Spleen (tissue), 11 donors: ENCODE data around the gene KCND2. TPM values are rescaled to one million over a fixed set of nuclear protein-coding genes. Genes with fewer than 3 reads are reported as not detected.

Source experiments
- DNase-seq: peaks from one replicate; pipeline ENCODE4 v3.0.0-alpha.2; 2020
- H3K27ac ChIP-seq, 8 donors: fragments of 200-600 bp; sonication (generic) in 7 of 8; 1 replicate in 4 of 8; 2 replicates in 4 of 8; pipeline versions ENCODE4 v1.5.0 to v1.8.0; 2016 to 2021; ENCODE audit warnings: inconsistent platforms in 4 of 8, mild to moderate bottlenecking in 4 of 8, moderate library complexity in 1 of 8
- H3K27me3 ChIP-seq, 7 donors: fragments of 200-600 bp; sonication (generic) in 6 of 7; replicated peaks in 1 of 7; 1 replicate in 4 of 7; 2 replicates in 3 of 7; pipeline versions ENCODE4 v1.5.0 to v1.8.0; 2016 to 2021; ENCODE audit warnings: inconsistent platforms in 3 of 7, mild to moderate bottlenecking in 1 of 7
- H3K36me3 ChIP-seq, 6 donors: fragments of 200-600 bp; sonication (generic) in 5 of 6; 1 replicate in 4 of 6; 2 replicates in 2 of 6; pipeline versions ENCODE4 v1.5.0 to v1.8.0; 2016 to 2021; ENCODE audit warnings: inconsistent platforms in 2 of 6
- H3K4me1 ChIP-seq, 6 donors: fragments of 200-600 bp; sonication (generic) in 5 of 6; 1 replicate in 3 of 6; 2 replicates in 3 of 6; pipeline versions ENCODE4 v1.5.0 to v1.8.0; 2016 to 2021; ENCODE audit warnings: inconsistent platforms in 3 of 6
- H3K4me3 ChIP-seq, 8 donors: fragments of 200-600 bp; sonication (generic) in 7 of 8; 1 replicate in 4 of 8; 2 replicates in 4 of 8; pipeline versions ENCODE4 v1.5.0 to v1.8.0; 2016 to 2021; ENCODE audit warnings: inconsistent platforms in 4 of 8, mild to moderate bottlenecking in 4 of 8, moderate library complexity in 2 of 8
- H3K9me3 ChIP-seq, 8 donors: fragments of 200-600 bp; sonication (generic) in 7 of 8; 1 replicate in 4 of 8; 2 replicates in 4 of 8; pipeline versions ENCODE4 v1.5.0 to v1.8.0; 2016 to 2021; ENCODE audit warnings: inconsistent platforms in 4 of 8
- POLR2A ChIP-seq, 3 donors: fragments of 450-650 bp; IDR thresholded peaks; one replicate each; pipeline ENCODE4 v1.5.1; 2017; ENCODE audit warnings: antibody characterized with exemption in 3 of 3, mild to moderate bottlenecking in 1 of 3
- POLR2AphosphoS5 ChIP-seq, 3 donors: sonication (generic); formaldehyde crosslinking; IDR thresholded peaks; one replicate each; pipeline ENCODE4 v1.5.1; 2017; ENCODE audit warnings: antibody characterized with exemption in 3 of 3
- WGBS, 5 donors: extraction: QIAGEN DNeasy Blood & Tissue Kit in 3 of 5; methylation state at CpG; one replicate each; pipeline versions ENCODE4 v1.1.5 to v1.1.7; 2013 to 2018; 5-methylcytosine and 5-hydroxymethylcytosine counted together
- intact Hi-C: fragments of 100-400 bp; cut with DNase I; formaldehyde crosslinking; loops from one replicate; pipeline ENCODE4 v1.15.0; 2023; ENCODE audit warnings: low total_unique reads
- polyA plus RNA-seq, 3 donors: library from polyadenylated mRNA; stranded (reverse); fragments of 200-250 nt; gene quantifications; one replicate each; pipeline ENCODE4 v1.2.1, GENCODE V29; 2013
- total RNA-seq, 7 donors: library from RNA; depleted of rRNA in 3 of 7; stranded (reverse); fragments of >200 nt in 3 of 7; fragmentation: NEBNext Ultra II Directional in 4 of 7; extraction: Animal tissue kit (Norgen Biotek cat#: 25700) in 4 of 7; gene quantifications; one replicate each; pipeline versions ENCODE4 v1.1.0 to v1.2.1, GENCODE V29; 2016 to 2021
- TF ChIP-seq, protein P1 (sequence below), 11 experiments: fragments of 200-600 bp in 7 of 11; fragments of 450-650 bp in 4 of 11; sonication (generic) in 4 of 11; IDR thresholded peaks in 8 of 11; conservative IDR thresholded peaks in 3 of 11; 1 replicate in 7 of 11; 2 replicates in 4 of 11; pipeline versions ENCODE4 v1.4.0 to v1.8.0; 2016 to 2021; ENCODE audit warnings: antibody characterized with exemption in 11 of 11, inconsistent platforms in 4 of 11, mild to moderate bottlenecking in 1 of 11
- donor health status: healthy with polysubstance abuse.
- donor health status: DM: no; HTN: no; CAD: no; lungs with moderate emphysema.
- donor health status: DM: no; HTN: no; CAD: no.
- donor health status: Bipolar disorder and iron deficiency.
- donor health status: healthy.
- donor health status: DM: no; HTN: no; CAD: no.
- donor health status: DM: yes; HTN: yes; CAD: no.

KCND2 gene
- total and polyA plus RNA-seq, 10 donors, result 0.02 to 0.80 (median 0.26) TPM; not detected in 1

GRCh38 chr7:120363414-120363813 is 90.4 kb downstream of the KCND2 start:
- intact Hi-C loops, result no loop called here
- TF ChIP-seq, protein P1, sequence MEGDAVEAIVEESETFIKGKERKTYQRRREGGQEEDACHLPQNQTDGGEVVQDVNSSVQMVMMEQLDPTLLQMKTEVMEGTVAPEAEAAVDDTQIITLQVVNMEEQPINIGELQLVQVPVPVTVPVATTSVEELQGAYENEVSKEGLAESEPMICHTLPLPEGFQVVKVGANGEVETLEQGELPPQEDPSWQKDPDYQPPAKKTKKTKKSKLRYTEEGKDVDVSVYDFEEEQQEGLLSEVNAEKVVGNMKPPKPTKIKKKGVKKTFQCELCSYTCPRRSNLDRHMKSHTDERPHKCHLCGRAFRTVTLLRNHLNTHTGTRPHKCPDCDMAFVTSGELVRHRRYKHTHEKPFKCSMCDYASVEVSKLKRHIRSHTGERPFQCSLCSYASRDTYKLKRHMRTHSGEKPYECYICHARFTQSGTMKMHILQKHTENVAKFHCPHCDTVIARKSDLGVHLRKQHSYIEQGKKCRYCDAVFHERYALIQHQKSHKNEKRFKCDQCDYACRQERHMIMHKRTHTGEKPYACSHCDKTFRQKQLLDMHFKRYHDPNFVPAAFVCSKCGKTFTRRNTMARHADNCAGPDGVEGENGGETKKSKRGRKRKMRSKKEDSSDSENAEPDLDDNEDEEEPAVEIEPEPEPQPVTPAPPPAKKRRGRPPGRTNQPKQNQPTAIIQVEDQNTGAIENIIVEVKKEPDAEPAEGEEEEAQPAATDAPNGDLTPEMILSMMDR (IDR thresholded peaks at IDR 0.05 in 8 of 11, conservative IDR thresholded peaks at IDR 0.05 in 3 of 11), result no peak
- no peak overlapping the region for H3K27ac ChIP-seq
- H3K9me3 ChIP-seq, result no peaks in the 10 kb centered on the region
- H3K4me3 ChIP-seq, result no peak overlapping the region
- no peak for DNase-seq
- no peaks in the 10 kb centered on the region for H3K27me3 ChIP-seq
- no peaks in the 10 kb centered on the region for H3K4me1 ChIP-seq
- H3K36me3 ChIP-seq, result no peaks in the 10 kb centered on the region

DNA sequence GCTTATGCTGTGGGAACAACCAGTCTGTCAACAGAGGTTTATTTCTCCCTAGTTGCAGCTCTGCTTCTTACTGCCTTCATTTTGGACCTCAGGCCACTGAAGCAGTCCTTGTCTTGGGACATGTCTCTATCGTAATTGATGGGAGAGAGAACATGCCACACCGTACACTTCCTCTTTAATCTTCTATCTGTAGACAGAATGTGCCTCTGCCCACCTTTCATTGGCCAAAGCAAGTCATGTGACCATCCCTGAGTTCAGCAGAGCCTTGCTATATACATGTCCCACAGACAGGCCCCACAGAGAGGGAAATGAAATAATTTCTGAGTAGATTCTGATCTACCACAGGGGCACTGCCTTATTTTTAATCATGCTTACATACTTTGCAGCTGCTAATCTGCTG is 98.0 kb downstream of the KCND2 start:
- Histone ChIP-seq H3K36me3 (no peaks in the 10 kb centered on the region), H3K27me3 (no peaks in the 10 kb centered on the region), H3K9me3 (no peaks in the 10 kb centered on the region), H3K27ac (no peak overlapping the region), H3K4me1 (no peaks in the 10 kb centered on the region), H3K4me3 (no peak overlapping the region)
- WGBS, 5 donors, result 76 to 88% (median 84%) methylated on average over 2 of the region's 2 CpGs
- TF ChIP-seq POLR2A (IDR thresholded peaks at IDR 0.05), result no peak
- TF ChIP-seq, protein P1 (IDR thresholded peaks at IDR 0.05 in 8 of 11, conservative IDR thresholded peaks at IDR 0.05 in 3 of 11), result no peak
- TF ChIP-seq POLR2AphosphoS5 (IDR thresholded peaks at IDR 0.05), result no peak
- DNase-seq, result no peak
- intact Hi-C loops, result no loop called here

DNA sequence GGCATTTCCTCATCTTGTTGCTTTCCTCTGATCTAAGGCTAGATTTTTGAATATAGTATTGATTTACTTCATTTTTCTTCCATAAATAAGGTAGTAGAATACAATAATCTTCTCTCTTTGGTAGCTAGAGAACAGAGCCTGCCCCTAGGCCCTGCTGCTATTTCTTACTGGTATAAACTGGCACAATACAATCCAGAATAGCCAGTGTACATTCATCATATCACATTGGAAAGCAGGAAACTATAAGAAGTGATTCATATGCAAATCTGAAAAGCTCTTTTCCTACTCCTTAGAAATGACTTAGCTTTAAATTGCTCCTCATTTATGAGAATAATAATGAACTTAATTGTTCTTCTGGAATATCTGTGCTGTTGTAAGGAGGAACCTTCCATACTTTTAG is 100.2 kb downstream of the KCND2 start:
- Histone ChIP-seq H3K27ac (no peak overlapping the region), H3K36me3 (no peaks in the 10 kb centered on the region), H3K9me3 (no peaks in the 10 kb centered on the region), H3K4me1 (no peaks in the 10 kb centered on the region), H3K27me3 (no peaks in the 10 kb centered on the region), H3K4me3 (no peak overlapping the region)
- no peak for DNase-seq
- intact Hi-C loops, result no loop called here
- TF ChIP-seq, protein P1 (IDR thresholded peaks at IDR 0.05 in 8 of 11, conservative IDR thresholded peaks at IDR 0.05 in 3 of 11), result no peak
- no peak for TF ChIP-seq POLR2AphosphoS5 (IDR thresholded peaks at IDR 0.05)
- no peak for TF ChIP-seq POLR2A (IDR thresholded peaks at IDR 0.05)

DNA sequence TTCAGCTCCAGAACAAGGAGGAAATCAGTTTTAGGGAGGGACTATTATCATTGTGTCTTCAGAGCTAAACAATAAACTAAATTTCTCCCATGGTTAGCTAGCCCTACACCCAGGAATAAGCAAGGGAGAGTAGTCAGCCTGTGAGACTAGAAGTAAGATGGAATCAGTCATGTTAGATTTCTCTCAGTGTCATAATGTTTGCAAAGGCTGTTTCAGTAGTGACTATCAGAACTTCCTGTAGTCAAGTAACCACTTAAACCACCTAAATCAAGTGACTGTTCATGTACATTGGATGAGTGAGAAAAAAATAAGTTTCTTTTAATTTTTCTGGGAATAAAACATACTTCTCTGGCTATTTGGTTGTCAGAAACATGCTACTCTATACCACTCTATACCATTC is 121.6 kb downstream of the KCND2 start:
- Histone ChIP-seq H3K9me3 (no peaks in the 10 kb centered on the region), H3K4me3 (no peak overlapping the region), H3K27me3 (no peaks in the 10 kb centered on the region), H3K36me3 (no peaks in the 10 kb centered on the region), H3K27ac (no peak overlapping the region), H3K4me1 (no peaks in the 10 kb centered on the region)
- no peak for DNase-seq
- TF ChIP-seq, protein P1 (IDR thresholded peaks at IDR 0.05 in 8 of 11, conservative IDR thresholded peaks at IDR 0.05 in 3 of 11), result no peak
- TF ChIP-seq POLR2AphosphoS5 (IDR thresholded peaks at IDR 0.05) (no peak), POLR2A (IDR thresholded peaks at IDR 0.05) (no peak)
- intact Hi-C loops, result no loop called here
